AG04450 (cell line): ENCODE data around the gene PI4KA. TPM values are rescaled to one million over a fixed set of nuclear protein-coding genes. Genes with fewer than 3 reads are reported as not detected.

ENCODE experiments used
- CTCF ChIA-PET: fragments of 300-600, 350-600 bp; formaldehyde crosslinking; extraction: SDS; loops from one replicate; lab custom pipeline; 2022; ENCODE audit warnings: antibody characterized with exemption, inconsistent platforms; lab: Charles Lee
- POLR2A ChIA-PET: fragments of 350-600 bp; formaldehyde crosslinking; extraction: SDS; loops from one replicate; lab custom pipeline; 2021; ENCODE audit warnings: antibody characterized with exemption, inconsistent platforms; lab: Yijun Ruan, JAX
- DNase-seq: peaks from one replicate; pipeline ENCODE4 v3.0.0-alpha.2; 2011; ENCODE audit warnings: low read depth, low spot score
- H3K27ac ChIP-seq: one replicate; pipeline ENCODE4 v1.5.1; 2012; ENCODE audit warnings: low read depth, low read length, control low read depth
- H3K27me3 ChIP-seq: one replicate; pipeline ENCODE4 v1.6.0; 2012; ENCODE audit warnings: low read length; ENCODE audit not compliant: control insufficient read depth, insufficient read depth
- H3K4me3 ChIP-seq: 2 replicates; pipeline ENCODE4 v1.5.1; 2011; ENCODE audit warnings: mild to moderate bottlenecking, low read depth, low read length, control low read depth
- H3K9me3 ChIP-seq: 2 replicates; pipeline ENCODE4 v1.5.1; 2012; ENCODE audit warnings: low read length; ENCODE audit not compliant: control insufficient read depth, insufficient read depth
- CTCF ChIP-seq: IDR thresholded peaks from 2 replicates; pipeline ENCODE4 v1.5.1; 2011; ENCODE audit warnings: low read depth, low read length, control low read depth, inconsistent platforms
- polyA plus RNA-seq: library from polyadenylated mRNA; depleted of rRNA; stranded (reverse); fragments of >200 nt; gene quantifications from 2 replicates; pipeline ENCODE4 v1.2.3, GENCODE V29; 2011

The PI4KA gene
- polyA plus RNA-seq, 1 experiment, result 27.5 TPM

GRCh38 chr22:20782596-20783299 is 75.9 kb downstream of the PI4KA start:
- DNase-seq, result no peak
- no peak overlapping the region for H3K4me3 ChIP-seq
- no peaks in the 10 kb centered on the region for H3K27me3 ChIP-seq
- POLR2A ChIA-PET, result interaction anchor here (0.7 kb wide), 1 partner anchor 172 kb away, joined by 4 read pairs; no protein-coding TSS in a partner anchor
- no peaks in the 10 kb centered on the region for H3K9me3 ChIP-seq
- CTCF ChIA-PET, result interaction anchor here (1.1 to 2.6 kb wide), 10 partner anchors 11 to 103 kb away, joined by 3 to 21 read pairs (median 11); no protein-coding TSS in a partner anchor
- no peak for TF ChIP-seq CTCF
- no peak overlapping the region for H3K27ac ChIP-seq

- no peak overlapping the region for H3K27ac ChIP-seq
- POLR2A ChIA-PET, result no interaction called here
- no peak for DNase-seq
- TF ChIP-seq CTCF, result no peak
- H3K9me3 ChIP-seq, result no peaks in the 10 kb centered on the region
- H3K4me3 ChIP-seq, result no peak overlapping the region
- CTCF ChIA-PET, result interaction anchor here (1.2 kb wide), 1 partner anchor 104 kb away, joined by 4 read pairs; no protein-coding TSS in a partner anchor
- H3K27me3 ChIP-seq, result no peaks in the 10 kb centered on the region
Measured at GRCh38 chr22:20782083-20782482, 76.5 kb downstream of the PI4KA start.

GRCh38 chr22:20781272-20781990 is 77.2 kb downstream of the PI4KA start:
- no peak for DNase-seq
- no peaks in the 10 kb centered on the region for H3K9me3 ChIP-seq
- ChIA-PET POLR2A (no interaction called here), CTCF (interaction anchor here (1.2 kb wide), 1 partner anchor 104 kb away, joined by 4 read pairs; no protein-coding TSS in a partner anchor)
- H3K27ac ChIP-seq, result no peak overlapping the region
- no peak overlapping the region for H3K4me3 ChIP-seq
- TF ChIP-seq CTCF, result no peak
- H3K27me3 ChIP-seq, result no peaks in the 10 kb centered on the region

- ChIA-PET CTCF (interaction anchor here (0.7 kb wide), 1 partner anchor 155 kb away, joined by 3 read pairs; no protein-coding TSS in a partner anchor), POLR2A (no interaction called here)
- no peak for TF ChIP-seq CTCF
Measured at GRCh38 chr22:20779818-20780158, 78.8 kb downstream of the PI4KA start.

More at GRCh38 chr22:20779818-20780158, 78.8 kb downstream of the PI4KA start:
- Histone ChIP-seq H3K27ac (no peak overlapping the region), H3K9me3 (no peaks in the 10 kb centered on the region), H3K4me3 (no peak overlapping the region), H3K27me3 (no peaks in the 10 kb centered on the region)
- DNase-seq, result peak; percentile 7
